Stimulated activated naive CD8-positive, alpha-beta T cell treated with anti-CD3 and anti-CD28 coated beads, Interleukin-15, Interleukin-2, amounts not matched to agents 100 U/mL and 50 U/mL, for 24 hours (primary cell): ENCODE results near the gene PDE6A.

Experiments used
- ATAC-seq: fragments of 150-1000 bp; cut with Tn5 transposase; one replicate; pipeline ENCODE4 v1.10.0; 2021
- DNase-seq: peaks from one replicate; pipeline ENCODE4 v3.0.0; 2021

The PDE6A gene

GRCh38 chr5:149944666-149945065 is at the start of gene PDE6A:
PDE6A (minus strand) TSS chr5:149944793; CDS start chr5:149944673, 120 bp downstream.
- ATAC-seq (no peak), DNase-seq (no peak)

GRCh38 chr5:149993471-149993870 is 48.9 kb upstream of the PDE6A start:
- DNase-seq (no peak), ATAC-seq (no peak)

GRCh38 chr5:149990518-149991376 is 46.2 kb upstream of the PDE6A start:
- ATAC-seq (peak; percentile 83), DNase-seq (peak; percentile 70)

- no peak for DNase-seq
- no peak for ATAC-seq
Observed at GRCh38 chr5:149988126-149988525, 43.5 kb upstream of the PDE6A start.

GRCh38 chr5:149982505-149982904 is 37.9 kb upstream of the PDE6A start:
- ATAC-seq = no peak
- no peak for DNase-seq

GRCh38 chr5:149981206-149981605 is 36.6 kb upstream of the PDE6A start:
- ATAC-seq = no peak
- no peak for DNase-seq

- no peak for ATAC-seq
Observed at GRCh38 chr5:149979896-149980295, 35.3 kb upstream of the PDE6A start.

GRCh38 chr5:149975409-149975808 is 30.8 kb upstream of the PDE6A start:
- ATAC-seq (no peak), DNase-seq (no peak)

More at GRCh38 chr5:149979896-149980295, 35.3 kb upstream of the PDE6A start:
- no peak for DNase-seq

- DNase-seq (no peak), ATAC-seq (no peak)
Observed at GRCh38 chr5:149969181-149969930, 24.8 kb upstream of the PDE6A start.

GRCh38 chr5:149966946-149967345 is 22.4 kb upstream of the PDE6A start:
- DNase-seq = no peak

GRCh38 chr5:149963729-149964128 is 19.1 kb upstream of the PDE6A start:
- no peak for ATAC-seq
- DNase-seq = no peak

More at GRCh38 chr5:149966946-149967345, 22.4 kb upstream of the PDE6A start:
- no peak for ATAC-seq

GRCh38 chr5:149962601-149963300 is 18.2 kb upstream of the PDE6A start:
- DNase-seq (no peak), ATAC-seq (no peak)

GRCh38 chr5:149961957-149962409 is 17.4 kb upstream of the PDE6A start:
- no peak for ATAC-seq
- no peak for DNase-seq

GRCh38 chr5:149961186-149961685 is 16.6 kb upstream of the PDE6A start:
- no peak for ATAC-seq

GRCh38 chr5:149960272-149961185 is 15.9 kb upstream of the PDE6A start, which contains the start of gene SLC26A2:
SLC26A2 (plus strand) TSS chr5:149960758; CDS start chr5:149977653, 16,895 bp downstream.
- ATAC-seq (peak; percentile 99), DNase-seq (peak; percentile 93)

More at GRCh38 chr5:149961186-149961685, 16.6 kb upstream of the PDE6A start:
- no peak for DNase-seq

GRCh38 chr5:149959406-149960236 is 15.0 kb upstream of the PDE6A start:
- DNase-seq (peak; percentile 56), ATAC-seq (peak; percentile 52)

GRCh38 chr5:149957855-149958254 is 13.3 kb upstream of the PDE6A start:
- ATAC-seq = no peak
- no peak for DNase-seq

GRCh38 chr5:149956685-149957084 is 12.1 kb upstream of the PDE6A start:
- DNase-seq (no peak), ATAC-seq (no peak)

GRCh38 chr5:149954798-149955197 is 10.2 kb upstream of the PDE6A start:
- DNase-seq (no peak), ATAC-seq (no peak)
